ENCODE measurements around the gene PDK2. TPM values are rescaled to one million over a fixed set of nuclear protein-coding genes. Genes with fewer than 3 reads are reported as not detected.

The PDK2 gene
- total RNA-seq = 11.6 and 13.3 TPM in 2 replicates

DNA sequence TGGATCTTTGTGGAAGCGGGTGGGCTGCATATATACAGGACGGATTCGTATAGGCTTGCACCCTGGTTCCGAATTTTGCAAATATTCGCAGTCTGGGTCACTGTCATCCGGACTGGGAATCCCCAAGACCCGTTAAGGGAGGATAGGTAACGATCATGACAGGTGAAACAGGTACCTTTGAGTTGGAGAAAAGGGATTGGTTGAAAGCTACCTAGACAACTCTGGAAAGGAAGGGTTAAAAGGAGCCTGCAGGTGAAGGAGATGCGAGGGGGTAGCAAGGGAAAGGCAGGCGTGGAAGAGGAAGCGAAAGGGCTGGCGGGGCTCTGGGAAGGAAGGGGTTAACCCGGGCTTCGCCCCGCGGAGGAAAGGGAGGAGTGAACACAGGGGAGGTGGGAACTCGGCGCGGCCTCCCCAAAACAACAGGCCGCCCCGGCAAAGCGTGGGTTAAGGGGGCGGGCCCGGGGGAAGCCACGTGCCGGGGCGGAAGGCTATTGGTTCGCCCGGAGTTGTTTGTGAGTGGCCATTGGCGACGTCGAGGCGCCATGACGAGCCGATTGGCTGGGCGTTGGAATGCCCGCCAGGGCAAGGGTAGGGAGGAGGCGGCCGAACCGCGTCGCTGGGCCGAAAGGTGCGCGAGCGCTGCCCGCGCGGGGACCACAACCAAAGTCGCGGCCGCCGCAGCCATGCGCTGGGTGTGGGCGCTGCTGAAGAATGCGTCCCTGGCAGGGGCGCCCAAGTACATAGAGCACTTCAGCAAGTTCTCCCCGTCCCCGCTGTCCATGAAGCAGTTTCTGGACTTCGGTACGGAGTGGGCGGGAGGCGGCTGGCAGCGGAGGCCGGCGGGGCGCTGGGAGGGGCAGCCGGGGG, at the start of gene PDK2:
Gene PDK2 (plus strand): TSS at position 599 of the 867 bp plus-strand sequence. CDS start 85 bp downstream, at position 684.
- peak; percentile 95 to 97 for DNase-seq (ENCODE audit: low read depth in 2 of 2)

DNA sequence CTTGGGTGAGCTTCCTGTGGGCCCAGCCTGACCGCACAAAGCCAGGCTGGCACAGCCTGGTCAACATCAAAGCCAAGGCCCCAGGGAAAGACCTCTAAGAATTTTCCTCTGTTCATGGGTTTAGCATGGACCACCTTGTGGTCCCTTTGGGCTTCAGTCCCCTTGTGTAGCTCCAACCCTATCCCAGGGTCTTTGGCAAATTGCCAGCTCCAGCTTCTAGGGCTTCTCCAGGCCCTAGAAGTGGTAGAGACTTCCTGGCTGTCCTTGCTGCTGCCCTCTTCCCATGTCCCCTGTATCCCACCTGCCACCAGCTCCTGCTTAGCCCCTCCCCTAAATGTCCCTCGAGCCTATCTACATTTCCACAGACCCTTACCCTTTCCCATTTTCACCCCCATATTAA, 49.0 kb upstream of the PDK2 start:
- DNase-seq (ENCODE audit: low read depth in 2 of 2) = no peak

GRCh38 chr17:50046667-50047066, 48.5 kb upstream of the PDK2 start:
- DNase-seq (ENCODE audit: low read depth in 2 of 2) = no peak

GRCh38 chr17:50047083-50047482, 48.1 kb upstream of the PDK2 start:
- DNase-seq (ENCODE audit: low read depth in 2 of 2) = no peak

DNA sequence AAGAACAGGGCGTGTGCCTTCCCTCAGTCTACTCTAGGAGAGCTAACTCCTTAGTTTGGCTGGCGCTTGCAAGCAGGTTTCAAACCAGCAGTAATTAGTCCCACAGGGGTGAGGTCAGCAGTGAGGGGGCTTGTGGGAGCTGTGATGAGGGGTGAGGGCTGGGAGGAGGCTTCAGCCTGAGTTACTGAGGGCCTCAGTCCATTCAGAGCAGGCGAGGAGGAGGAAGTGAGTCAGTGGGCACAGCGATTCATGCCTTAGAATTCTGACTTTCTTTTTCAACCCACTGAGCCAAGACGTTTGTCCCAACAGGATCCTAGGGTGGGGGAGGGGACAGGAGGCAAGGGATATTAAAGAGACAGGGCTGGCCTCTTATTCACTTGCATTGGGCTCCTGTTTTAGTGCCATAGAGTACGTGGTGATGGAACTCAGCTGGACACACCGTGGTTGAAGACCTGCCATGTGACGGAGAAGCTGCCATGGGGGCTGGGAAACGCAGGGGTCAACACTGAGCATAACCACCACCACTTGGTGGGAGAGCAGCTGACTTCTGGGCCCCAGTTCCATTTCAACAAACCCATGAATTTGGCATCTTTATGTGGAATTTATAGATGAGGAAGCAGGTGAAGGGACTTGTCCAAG, 47.5 kb upstream of the PDK2 start:
- DNase-seq (ENCODE audit: low read depth in 2 of 2) = peak in 1 of 2 donors; percentile 91

DNA sequence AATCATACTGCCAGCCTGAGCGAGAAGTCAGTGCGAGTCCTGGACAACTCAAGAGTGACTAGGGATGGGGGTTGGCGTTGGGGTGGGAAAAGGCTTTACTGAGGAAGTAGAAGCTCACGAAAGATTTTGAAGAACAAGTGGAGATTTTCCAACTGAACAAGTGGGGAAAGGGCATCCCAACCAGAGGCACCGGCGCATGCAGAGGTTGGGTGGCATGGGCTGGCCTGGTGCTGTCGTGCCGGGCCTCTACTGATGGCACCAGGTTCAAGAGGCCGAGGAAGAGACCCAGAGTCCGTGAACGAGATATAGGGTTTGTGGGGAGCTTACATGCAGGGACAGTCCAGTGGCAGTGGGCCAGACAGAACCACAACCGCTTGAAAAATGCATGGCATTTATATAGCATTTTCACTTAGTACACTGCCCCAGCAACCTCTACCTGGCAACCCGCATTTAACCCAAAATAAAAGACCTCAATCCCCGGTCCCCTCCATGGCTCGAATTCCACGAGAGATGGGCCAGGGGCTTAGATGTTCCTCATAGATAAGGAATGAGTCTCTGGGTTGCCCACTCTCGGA, 46.9 kb upstream of the PDK2 start:
- DNase-seq (ENCODE audit: low read depth in 2 of 2) = no peak

GRCh38 chr17:50048988-50049387, 46.2 kb upstream of the PDK2 start:
- DNase-seq (ENCODE audit: low read depth in 2 of 2) = no peak

DNA sequence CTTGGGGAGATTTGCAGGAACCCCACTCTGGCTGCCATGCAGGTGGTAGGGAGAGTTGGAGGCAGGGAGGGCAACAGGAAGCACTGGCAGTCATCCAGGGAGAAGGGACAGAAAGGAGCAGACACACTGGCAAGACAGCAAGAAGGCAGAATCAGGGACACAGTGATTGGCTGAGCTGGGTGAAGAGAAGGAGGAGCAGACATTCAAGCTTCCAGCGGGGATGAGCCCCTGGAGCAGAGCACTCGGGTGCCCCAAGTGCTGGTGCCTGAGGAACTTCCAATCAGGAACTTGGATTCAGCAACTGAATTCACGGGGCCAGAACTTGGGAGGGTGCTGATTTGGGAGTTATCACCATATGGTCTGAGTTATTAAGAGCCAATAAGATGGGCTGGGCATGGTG, 45.5 kb upstream of the PDK2 start:
- no peak for DNase-seq (ENCODE audit: low read depth in 2 of 2)

GRCh38 chr17:50050431-50051032, 44.6 kb upstream of the PDK2 start:
- DNase-seq (ENCODE audit: low read depth in 2 of 2) = no peak

- peak in 1 of 2 donors; percentile 74 for DNase-seq (ENCODE audit: low read depth in 2 of 2)
Observed at GRCh38 chr17:50051082-50051576, 44.0 kb upstream of the PDK2 start.

DNA sequence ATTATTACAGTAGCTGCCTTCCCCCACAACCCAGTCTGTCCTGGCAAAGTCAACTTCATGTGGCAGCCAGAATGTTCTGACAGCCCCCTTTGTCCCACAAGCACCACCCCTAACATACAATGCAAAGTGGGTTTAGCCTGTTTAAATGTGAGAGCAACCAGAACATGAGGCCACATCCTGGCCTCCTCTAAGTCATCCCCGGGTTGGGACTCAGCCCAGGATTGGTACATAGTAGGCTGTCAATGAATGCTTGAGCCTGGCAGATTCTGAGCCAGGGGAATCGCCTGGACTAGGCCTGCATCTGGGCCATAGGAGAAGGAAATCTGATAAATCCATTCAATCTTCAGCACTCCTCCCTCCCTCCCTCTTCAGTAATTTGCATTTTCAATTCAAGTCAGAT, 43.5 kb upstream of the PDK2 start:
- no peak for DNase-seq (ENCODE audit: low read depth in 2 of 2)

GRCh38 chr17:50052241-50052796, 42.8 kb upstream of the PDK2 start:
- DNase-seq (ENCODE audit: low read depth in 2 of 2) = peak in 1 of 2 donors; percentile 45

GRCh38 chr17:50052822-50053653, 42.1 kb upstream of the PDK2 start:
- DNase-seq (ENCODE audit: low read depth in 2 of 2) = peak; percentile 75 to 99

GRCh38 chr17:50053654-50053960, 41.5 kb upstream of the PDK2 start:
- DNase-seq (ENCODE audit: low read depth in 2 of 2) = no peak

GRCh38 chr17:50055055-50055425, 40.1 kb upstream of the PDK2 start:
- peak; percentile 36 to 37 for DNase-seq (ENCODE audit: low read depth in 2 of 2)

DNA sequence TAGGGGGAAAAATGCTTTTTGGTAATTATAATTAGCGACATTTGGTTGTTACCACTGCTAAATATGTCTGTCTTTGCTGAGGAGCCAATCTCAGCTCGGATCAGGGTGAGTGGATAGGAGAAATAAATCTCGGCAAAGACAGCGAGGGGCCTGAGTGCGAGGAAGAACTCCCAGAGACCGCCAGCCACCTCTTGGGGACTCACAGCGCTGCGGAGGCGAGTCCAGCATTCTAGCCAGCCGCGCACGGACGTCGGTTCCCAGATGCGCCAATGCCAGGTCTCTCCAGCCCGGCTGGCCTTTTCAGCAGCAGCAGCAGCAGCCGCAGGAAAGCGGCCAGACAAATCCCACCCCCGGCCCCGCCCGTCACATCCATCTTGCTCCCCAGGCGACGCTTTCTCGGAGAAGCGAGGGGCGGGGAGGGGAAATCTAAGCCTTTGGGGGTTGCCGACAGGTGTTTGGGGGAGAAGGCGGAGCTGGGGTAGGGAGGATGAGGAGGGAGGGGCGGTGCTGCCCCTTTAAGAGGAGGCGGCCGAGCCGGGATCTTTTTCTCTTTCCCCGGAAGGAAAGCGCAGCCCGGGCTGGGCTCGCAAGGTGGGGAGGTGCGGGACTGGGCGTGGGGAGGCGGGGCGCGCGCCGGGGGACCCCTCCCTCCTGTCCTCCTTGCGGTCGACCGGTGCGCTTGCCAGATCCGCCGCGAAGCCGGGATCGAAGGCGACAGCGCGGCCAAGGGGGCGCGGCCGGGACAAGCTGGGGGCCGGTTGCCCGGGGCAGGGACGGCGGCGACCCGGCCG, 39.5 kb upstream of the PDK2 start, which contains the start of gene ITGA3:
Gene ITGA3 (plus strand): TSS at position 685 of the 791 bp plus-strand sequence. CDS start 330 bp downstream, outside the sequence.
- DNase-seq (ENCODE audit: low read depth in 2 of 2) = peak; percentile 85 to 88

GRCh38 chr17:50056217-50056960, 38.8 kb upstream of the PDK2 start:
- peak; percentile 72 to 82 for DNase-seq (ENCODE audit: low read depth in 2 of 2)

- DNase-seq (ENCODE audit: low read depth in 2 of 2) = peak; percentile 28 to 65
Observed at GRCh38 chr17:50056961-50057330, 38.2 kb upstream of the PDK2 start.

- no peak for DNase-seq (ENCODE audit: low read depth in 2 of 2)
Observed at GRCh38 chr17:50057521-50057991, 37.6 kb upstream of the PDK2 start.
